Measurements from ENCODE around the gene PARD6A.

The PARD6A gene

GRCh38 chr16:67647681-67648080 lies 13.1 kb upstream of the PARD6A start:
- H3K4me3 Mint-ChIP-seq: no peak overlapping the region
- H3K4me1 Mint-ChIP-seq: peaks cover 6% of the 10 kb centered on the region
- no peaks in the 10 kb centered on the region for H3K9me3 Mint-ChIP-seq
- DNase-seq: no peak
- H3K27ac Mint-ChIP-seq: no peak overlapping the region
- H3K27me3 Mint-ChIP-seq (ENCODE audit: low read depth, poor library complexity): peaks cover 76% of the 10 kb centered on the region
- no peaks in the 10 kb centered on the region for H3K36me3 Mint-ChIP-seq (ENCODE audit: low read depth)
- TF ChIP-seq, protein P1, sequence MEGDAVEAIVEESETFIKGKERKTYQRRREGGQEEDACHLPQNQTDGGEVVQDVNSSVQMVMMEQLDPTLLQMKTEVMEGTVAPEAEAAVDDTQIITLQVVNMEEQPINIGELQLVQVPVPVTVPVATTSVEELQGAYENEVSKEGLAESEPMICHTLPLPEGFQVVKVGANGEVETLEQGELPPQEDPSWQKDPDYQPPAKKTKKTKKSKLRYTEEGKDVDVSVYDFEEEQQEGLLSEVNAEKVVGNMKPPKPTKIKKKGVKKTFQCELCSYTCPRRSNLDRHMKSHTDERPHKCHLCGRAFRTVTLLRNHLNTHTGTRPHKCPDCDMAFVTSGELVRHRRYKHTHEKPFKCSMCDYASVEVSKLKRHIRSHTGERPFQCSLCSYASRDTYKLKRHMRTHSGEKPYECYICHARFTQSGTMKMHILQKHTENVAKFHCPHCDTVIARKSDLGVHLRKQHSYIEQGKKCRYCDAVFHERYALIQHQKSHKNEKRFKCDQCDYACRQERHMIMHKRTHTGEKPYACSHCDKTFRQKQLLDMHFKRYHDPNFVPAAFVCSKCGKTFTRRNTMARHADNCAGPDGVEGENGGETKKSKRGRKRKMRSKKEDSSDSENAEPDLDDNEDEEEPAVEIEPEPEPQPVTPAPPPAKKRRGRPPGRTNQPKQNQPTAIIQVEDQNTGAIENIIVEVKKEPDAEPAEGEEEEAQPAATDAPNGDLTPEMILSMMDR (IDR thresholded peaks at IDR 0.05): no peak

- Mint-ChIP-seq H3K27ac (no peak overlapping the region), H3K36me3 (ENCODE audit: low read depth) (no peaks in the 10 kb centered on the region), H3K4me1 (peaks cover 6% of the 10 kb centered on the region), H3K27me3 (ENCODE audit: low read depth, poor library complexity) (peaks cover 72% of the 10 kb centered on the region), H3K4me3 (no peak overlapping the region), H3K9me3 (no peaks in the 10 kb centered on the region)
- no peak for DNase-seq
- TF ChIP-seq, protein P1 (IDR thresholded peaks at IDR 0.05): no peak
Observed at GRCh38 chr16:67648088-67648763, 12.5 kb upstream of the PARD6A start.

DNA sequence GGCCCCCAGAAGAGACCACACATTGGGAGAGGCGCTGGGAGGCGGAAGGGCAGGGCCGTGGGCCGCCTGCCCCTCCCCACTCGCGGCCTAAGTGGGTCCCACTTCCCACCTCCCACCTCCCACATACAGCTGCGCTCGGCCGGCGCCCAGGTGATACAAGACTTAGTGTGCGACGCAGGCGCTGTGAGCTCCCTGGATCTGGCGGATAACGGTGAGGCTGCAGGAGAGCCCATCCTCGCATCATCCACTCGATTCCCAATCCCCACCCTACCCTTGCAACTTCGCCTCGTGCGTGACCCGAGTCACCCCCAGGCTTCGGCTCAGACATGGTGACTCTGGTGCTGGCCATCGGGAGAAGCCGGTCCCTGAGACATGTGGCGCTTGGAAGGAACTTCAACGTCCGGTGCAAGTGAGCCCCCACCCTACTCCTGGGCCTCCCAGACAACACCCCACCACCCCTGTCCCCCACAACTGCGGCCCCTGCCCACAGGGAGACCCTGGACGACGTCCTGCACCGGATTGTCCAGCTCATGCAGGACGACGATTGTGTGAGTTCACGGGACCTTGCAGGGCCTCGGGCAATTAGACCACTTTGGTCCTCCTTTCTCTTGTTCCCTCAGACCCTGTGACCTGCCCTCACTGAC lies 11.9 kb upstream of the PARD6A start:
- Mint-ChIP-seq H3K9me3 (no peaks in the 10 kb centered on the region), H3K4me1 (peaks cover 10% of the 10 kb centered on the region), H3K4me3 (no peak overlapping the region), H3K27ac (no peak overlapping the region), H3K36me3 (ENCODE audit: low read depth) (no peaks in the 10 kb centered on the region), H3K27me3 (ENCODE audit: low read depth, poor library complexity) (peaks cover 74% of the 10 kb centered on the region)
- TF ChIP-seq, protein P1 (IDR thresholded peaks at IDR 0.05): no peak
- no peak for DNase-seq

DNA sequence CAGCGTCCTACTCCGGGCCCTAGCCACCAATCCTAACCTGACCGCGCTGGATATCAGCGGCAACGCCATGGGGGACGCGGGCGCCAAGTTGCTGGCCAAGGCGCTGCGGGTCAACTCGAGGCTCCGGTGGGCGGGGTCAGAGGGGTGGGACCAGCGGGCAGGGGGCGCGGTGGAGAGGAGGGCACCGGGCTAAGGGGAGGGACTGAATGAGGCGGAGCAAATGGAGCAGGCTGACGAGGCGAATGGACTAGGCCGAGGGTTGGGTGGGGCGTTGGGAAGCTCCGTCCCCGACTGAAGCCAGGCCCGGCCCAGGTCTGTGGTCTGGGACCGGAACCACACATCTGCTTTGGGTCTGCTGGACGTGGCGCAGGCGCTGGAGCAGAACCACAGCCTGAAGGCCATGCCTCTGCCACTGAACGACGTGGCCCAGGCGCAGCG lies 11.2 kb upstream of the PARD6A start:
- TF ChIP-seq, protein P1 (IDR thresholded peaks at IDR 0.05): no peak
- Mint-ChIP-seq H3K27me3 (ENCODE audit: low read depth, poor library complexity) (peaks cover 74% of the 10 kb centered on the region), H3K9me3 (no peaks in the 10 kb centered on the region), H3K36me3 (ENCODE audit: low read depth) (no peaks in the 10 kb centered on the region), H3K27ac (no peak overlapping the region), H3K4me3 (no peak overlapping the region), H3K4me1 (peaks cover 11% of the 10 kb centered on the region)
- peak; percentile 37 for DNase-seq

- TF ChIP-seq, protein P1 (IDR thresholded peaks at IDR 0.05): no peak
- no peak for DNase-seq
- Mint-ChIP-seq H3K4me1 (peaks cover 11% of the 10 kb centered on the region), H3K36me3 (ENCODE audit: low read depth) (no peaks in the 10 kb centered on the region), H3K4me3 (no peak overlapping the region), H3K27me3 (ENCODE audit: low read depth, poor library complexity) (peaks cover 78% of the 10 kb centered on the region), H3K27ac (no peak overlapping the region), H3K9me3 (no peaks in the 10 kb centered on the region)
Observed at GRCh38 chr16:67650023-67650422, 10.7 kb upstream of the PARD6A start.

- H3K9me3 Mint-ChIP-seq: no peaks in the 10 kb centered on the region
- H3K27ac Mint-ChIP-seq: no peak overlapping the region
- H3K4me3 Mint-ChIP-seq: no peak overlapping the region
- peaks cover 78% of the 10 kb centered on the region for H3K27me3 Mint-ChIP-seq (ENCODE audit: low read depth, poor library complexity)
- TF ChIP-seq, protein P1 (IDR thresholded peaks at IDR 0.05): no peak
- peaks cover 11% of the 10 kb centered on the region for H3K4me1 Mint-ChIP-seq
- no peaks in the 10 kb centered on the region for H3K36me3 Mint-ChIP-seq (ENCODE audit: low read depth)
- no peak for DNase-seq
Observed at GRCh38 chr16:67651039-67651438, 9.7 kb upstream of the PARD6A start.

Data from nephron progenitor cell (in vitro differentiated cells).